GM06990 (cell line): Measurements from ENCODE around the gene VTI1A.

Source experiments
- DNase-seq: peaks from one replicate; pipeline ENCODE4 v3.0.0-alpha.2; 2011; ENCODE audit not compliant: insufficient read length; ENCODE audit errors: extremely low read depth
- H3K27me3 ChIP-seq: replicated peaks from 2 replicates; pipeline ENCODE4 v1.6.0; 2011; ENCODE audit warnings: low read length; ENCODE audit not compliant: control insufficient read depth, insufficient read depth
- H3K36me3 ChIP-seq: 2 replicates; pipeline ENCODE4 v1.5.1; 2011; ENCODE audit warnings: low read length; ENCODE audit not compliant: control insufficient read depth, insufficient read depth
- H3K4me3 ChIP-seq: replicated peaks from 2 replicates; pipeline ENCODE4 v1.5.1; 2011; ENCODE audit warnings: low read depth, mild to moderate bottlenecking, control low read depth, low read length
- TF ChIP-seq, protein P1 (sequence below): IDR thresholded peaks from 2 replicates; pipeline ENCODE4 v1.5.1; 2011; ENCODE audit warnings: low read length, control low read depth, mild to moderate bottlenecking, inconsistent platforms; ENCODE audit not compliant: insufficient read depth, poor library complexity, severe bottlenecking

The VTI1A gene

DNA sequence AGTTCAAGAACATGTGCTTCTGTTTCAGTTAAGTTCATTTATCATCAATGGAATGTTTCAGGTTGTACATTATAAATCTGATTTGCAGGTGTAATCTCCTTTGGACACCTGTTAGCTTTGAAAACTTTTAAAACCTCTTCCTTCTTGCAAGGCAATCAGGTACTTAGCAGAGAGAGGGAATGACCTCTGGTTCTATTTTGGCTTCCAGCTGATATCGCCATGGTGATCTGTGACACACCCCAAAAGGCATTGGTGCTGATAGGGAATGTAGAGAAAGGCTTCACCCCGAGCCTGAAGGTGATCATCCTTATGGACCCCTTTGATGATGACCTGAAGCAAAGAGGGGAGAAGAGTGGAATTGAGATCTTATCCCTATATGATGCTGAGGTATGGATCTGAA is 37.7 kb upstream of the VTI1A start:
- no peak for DNase-seq
- Histone ChIP-seq H3K36me3 (peaks cover 13% of the 10 kb centered on the region), H3K4me3 (no peak overlapping the region), H3K27me3 (no peaks in the 10 kb centered on the region)
- TF ChIP-seq, protein P1, sequence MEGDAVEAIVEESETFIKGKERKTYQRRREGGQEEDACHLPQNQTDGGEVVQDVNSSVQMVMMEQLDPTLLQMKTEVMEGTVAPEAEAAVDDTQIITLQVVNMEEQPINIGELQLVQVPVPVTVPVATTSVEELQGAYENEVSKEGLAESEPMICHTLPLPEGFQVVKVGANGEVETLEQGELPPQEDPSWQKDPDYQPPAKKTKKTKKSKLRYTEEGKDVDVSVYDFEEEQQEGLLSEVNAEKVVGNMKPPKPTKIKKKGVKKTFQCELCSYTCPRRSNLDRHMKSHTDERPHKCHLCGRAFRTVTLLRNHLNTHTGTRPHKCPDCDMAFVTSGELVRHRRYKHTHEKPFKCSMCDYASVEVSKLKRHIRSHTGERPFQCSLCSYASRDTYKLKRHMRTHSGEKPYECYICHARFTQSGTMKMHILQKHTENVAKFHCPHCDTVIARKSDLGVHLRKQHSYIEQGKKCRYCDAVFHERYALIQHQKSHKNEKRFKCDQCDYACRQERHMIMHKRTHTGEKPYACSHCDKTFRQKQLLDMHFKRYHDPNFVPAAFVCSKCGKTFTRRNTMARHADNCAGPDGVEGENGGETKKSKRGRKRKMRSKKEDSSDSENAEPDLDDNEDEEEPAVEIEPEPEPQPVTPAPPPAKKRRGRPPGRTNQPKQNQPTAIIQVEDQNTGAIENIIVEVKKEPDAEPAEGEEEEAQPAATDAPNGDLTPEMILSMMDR, result no peak

GRCh38 chr10:112409755-112410154 is 37.3 kb upstream of the VTI1A start:
- Histone ChIP-seq H3K27me3 (no peaks in the 10 kb centered on the region), H3K4me3 (no peak overlapping the region), H3K36me3 (peaks cover 10% of the 10 kb centered on the region)
- no peak for DNase-seq
- TF ChIP-seq, protein P1, result no peak

GRCh38 chr10:112412696-112413095 is 34.3 kb upstream of the VTI1A start:
- H3K4me3 ChIP-seq, result no peak overlapping the region
- no peaks in the 10 kb centered on the region for H3K27me3 ChIP-seq
- TF ChIP-seq, protein P1, result no peak
- no peak for DNase-seq
- H3K36me3 ChIP-seq, result peaks cover 7% of the 10 kb centered on the region

GRCh38 chr10:112421731-112422130 is 25.3 kb upstream of the VTI1A start:
- no peak for DNase-seq
- Histone ChIP-seq H3K36me3 (peaks cover 6% of the 10 kb centered on the region), H3K27me3 (no peaks in the 10 kb centered on the region), H3K4me3 (no peak overlapping the region)
- TF ChIP-seq, protein P1, result no peak

DNA sequence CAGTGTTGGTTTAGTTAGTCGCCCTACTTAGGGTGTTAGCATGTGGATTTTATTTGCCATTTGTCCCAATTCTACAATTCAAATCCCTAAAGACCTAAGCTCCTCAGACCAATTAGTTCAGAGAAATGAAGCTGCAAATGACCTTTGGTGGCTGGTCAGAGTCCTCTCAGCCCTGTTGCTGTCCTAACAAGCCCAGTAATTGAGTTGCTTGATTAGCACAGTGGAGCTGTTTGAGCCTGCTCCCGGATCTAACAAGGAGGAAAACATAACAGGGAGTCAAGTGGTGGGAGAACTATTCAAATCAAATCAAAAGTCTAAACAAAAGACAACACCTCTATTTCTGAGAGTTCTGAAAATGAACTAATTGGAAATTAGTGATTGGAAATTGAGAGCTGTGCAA is 22.4 kb upstream of the VTI1A start:
- TF ChIP-seq, protein P1, result no peak
- Histone ChIP-seq H3K4me3 (no peak overlapping the region), H3K36me3 (peaks cover 6% of the 10 kb centered on the region), H3K27me3 (no peaks in the 10 kb centered on the region)
- no peak for DNase-seq

GRCh38 chr10:112426111-112426510 is 20.9 kb upstream of the VTI1A start:
- TF ChIP-seq, protein P1, result no peak
- no peak overlapping the region for H3K4me3 ChIP-seq
- no peaks in the 10 kb centered on the region for H3K27me3 ChIP-seq
- no peak for DNase-seq
- peaks cover 6% of the 10 kb centered on the region for H3K36me3 ChIP-seq
